GM12891 (cell line): ENCODE data around the gene INPP4A.

Experiments
- POLR2A ChIP-seq: IDR thresholded peaks from 2 replicates; pipeline ENCODE4 v1.6.1; 2011; ENCODE audit warnings: low read depth, low read length, control low read depth
- POLR2AphosphoS5 ChIP-seq: IDR thresholded peaks from 2 replicates; pipeline ENCODE4 v1.6.1; 2011; ENCODE audit warnings: low read depth, low read length, control low read depth
- POU2F2 ChIP-seq: IDR thresholded peaks from 2 replicates; pipeline ENCODE4 v1.6.1; 2011; ENCODE audit warnings: low read depth, mild to moderate bottlenecking, control low read depth, low read length, moderate library complexity
- TAF1 ChIP-seq: IDR thresholded peaks from 2 replicates; pipeline ENCODE4 v1.6.1; 2011; ENCODE audit warnings: low read depth, low read length, control low read depth

GRCh38 chr2:98588880-98589431, 144.3 kb downstream of the INPP4A start:
- TF ChIP-seq POLR2A (no peak), POLR2AphosphoS5 (no peak), TAF1 (no peak), POU2F2 (no peak)
